ENCODE results near the gene UBR1.

UBR1 gene

DNA sequence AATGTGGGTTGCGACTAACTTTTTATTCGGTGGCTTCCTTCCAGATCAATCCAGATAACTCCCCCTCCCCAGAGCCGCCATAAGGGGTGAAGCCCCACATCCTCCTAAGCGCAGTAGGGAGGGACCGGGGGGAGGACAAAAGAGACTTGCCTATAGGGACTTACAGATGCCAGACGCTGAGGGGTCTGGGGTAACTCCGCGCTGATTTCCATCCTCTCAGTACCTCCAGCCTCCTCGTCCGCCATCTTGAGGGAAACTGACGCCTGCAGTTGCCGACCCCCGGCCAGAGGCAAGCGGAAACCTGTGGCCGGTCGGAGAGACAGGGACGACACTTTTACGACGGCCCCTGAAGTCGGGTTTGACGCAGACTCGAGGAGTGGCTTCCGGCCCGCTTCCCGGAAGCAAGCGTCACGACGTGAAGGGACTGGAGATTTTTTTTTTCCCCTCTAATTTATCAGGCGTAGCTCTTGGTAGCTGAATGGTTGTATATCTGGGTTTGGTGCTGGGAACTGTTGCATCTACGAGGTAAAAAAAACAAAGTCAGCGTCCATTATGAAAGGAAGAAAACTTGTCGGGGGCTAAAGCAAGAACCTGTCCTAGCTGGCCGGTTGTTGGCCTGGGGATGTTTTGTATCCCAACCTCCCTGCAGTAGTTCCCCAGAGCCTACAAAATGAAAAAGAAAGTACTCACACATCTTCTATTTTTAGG is at the start of gene UBR1:
Gene UBR1, minus strand, starts transcription at position 261 of the 708 bp plus-strand sequence. Its CDS starts 16 bp downstream, at position 245.
- peak within 1 kb of the TSS; percentile 77 to 86 for H3K4me3 ChIP-seq (ENCODE audit: low read depth in 1 of 2, low read length in 1 of 2)
- H3K27me3 ChIP-seq = no peaks in the 10 kb centered on the region
- peak within 1 kb of the TSS; percentile 87 for H3K27ac ChIP-seq
- no peaks in the 10 kb centered on the region for H3K9me3 ChIP-seq
- H3K4me1 ChIP-seq (ENCODE audit: control insufficient read depth in 1 of 2, insufficient read depth in 1 of 2, low read depth in 1 of 2, low read length in 1 of 2) = peaks cover 22 to 37% of the 10 kb centered on the region in 2 experiments
- H3K36me3 ChIP-seq = no peaks in the 10 kb centered on the region
- no peak for TF ChIP-seq CTCF (IDR thresholded peaks at IDR 0.05)

DNA sequence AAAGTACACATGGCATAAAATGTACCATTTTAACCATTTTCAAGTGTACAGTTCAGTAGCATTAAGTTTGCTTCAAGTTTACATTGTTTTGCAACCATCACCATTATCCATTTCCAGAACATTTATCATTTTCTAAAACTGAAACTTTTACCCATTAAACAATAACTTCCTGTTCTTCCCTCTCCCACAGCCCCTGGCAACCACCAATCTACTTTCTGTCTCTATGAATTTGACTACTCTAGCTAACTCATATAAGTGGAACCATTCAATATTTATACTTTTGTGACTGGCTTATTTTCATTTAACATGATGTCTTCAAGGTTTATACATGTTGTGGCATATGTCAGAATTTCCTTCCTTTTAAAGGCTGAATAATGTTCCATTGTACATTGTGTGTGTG is 47.4 kb upstream of the UBR1 start:
- H3K9me3 ChIP-seq = no peaks in the 10 kb centered on the region
- no peaks in the 10 kb centered on the region for H3K27me3 ChIP-seq
- H3K4me1 ChIP-seq (ENCODE audit: control insufficient read depth in 1 of 2, insufficient read depth in 1 of 2, low read depth in 1 of 2, low read length in 1 of 2) = no peaks in the 10 kb centered on the region
- TF ChIP-seq CTCF (IDR thresholded peaks at IDR 0.05) = no peak
- H3K4me3 ChIP-seq (ENCODE audit: low read depth in 1 of 2, low read length in 1 of 2) = no peak overlapping the region
- H3K27ac ChIP-seq = no peak overlapping the region
- H3K36me3 ChIP-seq = peaks cover 69% of the 10 kb centered on the region

DNA sequence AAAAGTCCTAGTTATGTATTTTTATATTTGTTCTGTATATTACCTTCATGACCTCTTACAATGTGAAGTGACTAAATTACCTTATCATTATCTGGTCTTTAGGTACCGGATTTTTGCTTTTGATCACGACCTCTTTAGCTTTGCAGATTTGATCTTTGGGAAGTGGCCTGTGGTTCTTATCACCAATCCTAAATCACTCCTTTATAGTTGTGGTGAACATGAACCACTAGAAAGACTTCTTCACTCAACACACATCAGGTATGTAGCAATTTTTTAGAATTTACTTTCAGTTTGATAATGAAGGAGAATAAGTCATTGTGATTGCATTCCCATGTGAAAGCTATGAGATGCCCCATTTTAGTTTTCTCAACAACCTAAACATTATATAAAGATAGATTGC is 45.9 kb upstream of the UBR1 start:
- no peaks in the 10 kb centered on the region for H3K27me3 ChIP-seq
- H3K4me3 ChIP-seq (ENCODE audit: low read depth in 1 of 2, low read length in 1 of 2) = no peak overlapping the region
- peaks cover 76% of the 10 kb centered on the region for H3K36me3 ChIP-seq
- TF ChIP-seq CTCF (IDR thresholded peaks at IDR 0.05) = no peak
- H3K9me3 ChIP-seq = no peaks in the 10 kb centered on the region
- H3K27ac ChIP-seq = no peak overlapping the region
- no peaks in the 10 kb centered on the region for H3K4me1 ChIP-seq (ENCODE audit: control insufficient read depth in 1 of 2, insufficient read depth in 1 of 2, low read depth in 1 of 2, low read length in 1 of 2)

GRCh38 chr15:43150191-43150929 is 44.5 kb upstream of the UBR1 start:
- H3K9me3 ChIP-seq = no peaks in the 10 kb centered on the region
- H3K4me3 ChIP-seq (ENCODE audit: low read depth in 1 of 2, low read length in 1 of 2) = no peak overlapping the region
- H3K27ac ChIP-seq = no peak overlapping the region
- H3K4me1 ChIP-seq (ENCODE audit: control insufficient read depth in 1 of 2, insufficient read depth in 1 of 2, low read depth in 1 of 2, low read length in 1 of 2) = no peaks in the 10 kb centered on the region
- peaks cover 73% of the 10 kb centered on the region for H3K36me3 ChIP-seq
- no peak for TF ChIP-seq CTCF (IDR thresholded peaks at IDR 0.05)
- H3K27me3 ChIP-seq = no peaks in the 10 kb centered on the region

GRCh38 chr15:43146184-43146583 is 40.3 kb upstream of the UBR1 start:
- peaks cover 43% of the 10 kb centered on the region for H3K36me3 ChIP-seq
- no peaks in the 10 kb centered on the region for H3K27me3 ChIP-seq
- no peaks in the 10 kb centered on the region for H3K4me1 ChIP-seq (ENCODE audit: control insufficient read depth in 1 of 2, insufficient read depth in 1 of 2, low read depth in 1 of 2, low read length in 1 of 2)
- H3K27ac ChIP-seq = no peak overlapping the region
- H3K9me3 ChIP-seq = no peaks in the 10 kb centered on the region
- H3K4me3 ChIP-seq (ENCODE audit: low read depth in 1 of 2, low read length in 1 of 2) = no peak overlapping the region
- TF ChIP-seq CTCF (IDR thresholded peaks at IDR 0.05) = no peak

All from neutrophil (primary cell).